Natural killer cell (primary cell): ENCODE results near the gene FGF12. TPM values are rescaled to one million over a fixed set of nuclear protein-coding genes. Genes with fewer than 3 reads are reported as not detected.

Source experiments
- ATAC-seq, 3 donors: fragments of 150-1000 bp in 2 of 3; fragments of 200-7000 bp in 1 of 3; cut with Tn5 transposase; 1 replicate in 1 of 3; 2 replicates in 2 of 3; pipeline ENCODE4 v1.10.0; 2021; ENCODE audit warnings: mild to moderate bottlenecking in 2 of 3, moderate library complexity in 2 of 3
- DNase-seq, 2 donors: peaks; one replicate each; pipeline versions ENCODE4 v3.0.0 to v3.0.0-alpha.2; 2013 to 2021; ENCODE audit warnings: mixed read lengths in 1 of 2
- H3K27ac ChIP-seq: one replicate; pipeline ENCODE4 v1.5.1; 2013; ENCODE audit warnings: mild to moderate bottlenecking, low read length
- H3K27me3 ChIP-seq: one replicate; pipeline ENCODE4 v1.6.1; 2013; ENCODE audit warnings: low read length; ENCODE audit not compliant: control insufficient read depth, insufficient read depth
- H3K36me3 ChIP-seq: one replicate; pipeline ENCODE4 v1.6.1; 2013; ENCODE audit warnings: low read length; ENCODE audit not compliant: control insufficient read depth, insufficient read depth
- H3K4me1 ChIP-seq: one replicate; pipeline ENCODE4 v1.6.1; 2013; ENCODE audit warnings: low read length; ENCODE audit not compliant: control insufficient read depth, insufficient read depth
- H3K4me3 ChIP-seq: one replicate; pipeline ENCODE4 v1.5.1; 2013; ENCODE audit warnings: low read length
- H3K9me3 ChIP-seq: one replicate; pipeline ENCODE4 v1.6.1; 2013; ENCODE audit warnings: low read length; ENCODE audit not compliant: control insufficient read depth, insufficient read depth
- H3K27ac Mint-ChIP-seq, 2 donors: one replicate each; pipeline ENCODE4 v1.8.0; 2022; ENCODE audit warnings: mild to moderate bottlenecking in 2 of 2, mixed read lengths in 2 of 2, moderate library complexity in 1 of 2
- H3K27me3 Mint-ChIP-seq, 2 donors: one replicate each; pipeline ENCODE4 v1.8.0; 2022; ENCODE audit warnings: low read depth in 2 of 2, mixed read lengths in 2 of 2
- H3K36me3 Mint-ChIP-seq: one replicate; pipeline ENCODE4 v1.8.0; 2022; ENCODE audit warnings: mixed read lengths
- H3K4me1 Mint-ChIP-seq, 2 donors: one replicate each; pipeline ENCODE4 v1.8.0; 2022; ENCODE audit warnings: mixed read lengths in 2 of 2
- H3K4me3 Mint-ChIP-seq: one replicate; pipeline ENCODE4 v1.8.0; 2022; ENCODE audit warnings: mild to moderate bottlenecking, moderate library complexity, mixed read lengths
- H3K9me3 Mint-ChIP-seq, 2 donors: one replicate each; pipeline ENCODE4 v1.8.0; 2022; ENCODE audit warnings: mixed read lengths in 2 of 2
- WGBS: methylation state at CpG from one replicate; pipeline ENCODE4 v1.1.7; 2013; ENCODE audit warnings: missing lambda C conversion rate; ENCODE audit not compliant: insufficient coverage; 5-methylcytosine and 5-hydroxymethylcytosine counted together
- intact Hi-C: fragments of 100-400 bp; cut with micrococcal nuclease; formaldehyde crosslinking; loops from one replicate; pipeline ENCODE4 v1.14.2; 2022
- total RNA-seq, 4 donors: library from RNA; stranded (reverse); fragments of 120-200 nt in 1 of 4; gene quantifications; one replicate each; pipeline versions ENCODE4 v1.2.3 to v1.2.4, GENCODE V29; 2013 to 2022
- TF ChIP-seq, protein P1 (sequence below): fragments of 200-600 bp; IDR thresholded peaks from one replicate; pipeline ENCODE4 v1.8.0; 2022; ENCODE audit warnings: antibody characterized with exemption

Gene FGF12
- total RNA-seq, 3 donors from 2014 or later (not counting 1 experiment from before 2014, with no cell fraction given): not detected

GRCh38 chr3:192186045-192186444 is 541.3 kb downstream of the FGF12 start:
- Mint-ChIP-seq H3K4me3 (no peak overlapping the region), H3K27ac (no peak overlapping the region), H3K9me3 (peaks cover 2 to 8% of the 10 kb centered on the region in 2 donors), H3K4me1 (no peaks in the 10 kb centered on the region), H3K27me3 (no peaks in the 10 kb centered on the region), H3K36me3 (no peaks in the 10 kb centered on the region)
- TF ChIP-seq, protein P1, sequence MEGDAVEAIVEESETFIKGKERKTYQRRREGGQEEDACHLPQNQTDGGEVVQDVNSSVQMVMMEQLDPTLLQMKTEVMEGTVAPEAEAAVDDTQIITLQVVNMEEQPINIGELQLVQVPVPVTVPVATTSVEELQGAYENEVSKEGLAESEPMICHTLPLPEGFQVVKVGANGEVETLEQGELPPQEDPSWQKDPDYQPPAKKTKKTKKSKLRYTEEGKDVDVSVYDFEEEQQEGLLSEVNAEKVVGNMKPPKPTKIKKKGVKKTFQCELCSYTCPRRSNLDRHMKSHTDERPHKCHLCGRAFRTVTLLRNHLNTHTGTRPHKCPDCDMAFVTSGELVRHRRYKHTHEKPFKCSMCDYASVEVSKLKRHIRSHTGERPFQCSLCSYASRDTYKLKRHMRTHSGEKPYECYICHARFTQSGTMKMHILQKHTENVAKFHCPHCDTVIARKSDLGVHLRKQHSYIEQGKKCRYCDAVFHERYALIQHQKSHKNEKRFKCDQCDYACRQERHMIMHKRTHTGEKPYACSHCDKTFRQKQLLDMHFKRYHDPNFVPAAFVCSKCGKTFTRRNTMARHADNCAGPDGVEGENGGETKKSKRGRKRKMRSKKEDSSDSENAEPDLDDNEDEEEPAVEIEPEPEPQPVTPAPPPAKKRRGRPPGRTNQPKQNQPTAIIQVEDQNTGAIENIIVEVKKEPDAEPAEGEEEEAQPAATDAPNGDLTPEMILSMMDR: no peak
- Histone ChIP-seq H3K4me3 (no peak overlapping the region), H3K27me3 (no peaks in the 10 kb centered on the region), H3K36me3 (no peaks in the 10 kb centered on the region), H3K27ac (no peak overlapping the region), H3K9me3 (no peaks in the 10 kb centered on the region), H3K4me1 (no peaks in the 10 kb centered on the region)
- 83% methylated on average over 2 of the region's 2 CpGs for whole genome bisulfite sequencing
- intact Hi-C loops: no loop called here
- no peak for DNase-seq
- no peak for ATAC-seq

GRCh38 chr3:192183109-192183508 is 544.2 kb downstream of the FGF12 start:
- H3K27me3 Mint-ChIP-seq: no peaks in the 10 kb centered on the region
- DNase-seq (no peak), ATAC-seq (no peak)
- TF ChIP-seq, protein P1: no peak
- H3K36me3 ChIP-seq: no peaks in the 10 kb centered on the region
- H3K36me3 Mint-ChIP-seq: no peaks in the 10 kb centered on the region
- no peaks in the 10 kb centered on the region for H3K9me3 ChIP-seq
- no peak overlapping the region for H3K4me3 Mint-ChIP-seq
- intact Hi-C loops: no loop called here
- no peaks in the 10 kb centered on the region for H3K27me3 ChIP-seq
- H3K4me3 ChIP-seq: no peak overlapping the region
- H3K27ac ChIP-seq: no peak overlapping the region
- H3K9me3 Mint-ChIP-seq: peaks cover 2 to 6% of the 10 kb centered on the region in 2 donors
- H3K27ac Mint-ChIP-seq: no peak overlapping the region
- no peaks in the 10 kb centered on the region for H3K4me1 Mint-ChIP-seq
- H3K4me1 ChIP-seq: no peaks in the 10 kb centered on the region
- WGBS: 56% methylated on average over 3 of the region's 3 CpGs

GRCh38 chr3:192181151-192181550 is 546.2 kb downstream of the FGF12 start:
- H3K9me3 Mint-ChIP-seq: peaks cover 4% of the 10 kb centered on the region in 2 donors
- no peaks in the 10 kb centered on the region for H3K27me3 ChIP-seq
- TF ChIP-seq, protein P1: no peak
- no peaks in the 10 kb centered on the region for H3K4me1 Mint-ChIP-seq
- no peaks in the 10 kb centered on the region for H3K36me3 ChIP-seq
- no peak overlapping the region for H3K4me3 Mint-ChIP-seq
- H3K4me1 ChIP-seq: no peaks in the 10 kb centered on the region
- ATAC-seq: no peak
- no peaks in the 10 kb centered on the region for H3K36me3 Mint-ChIP-seq
- H3K27me3 Mint-ChIP-seq: no peaks in the 10 kb centered on the region
- WGBS: 85% methylated on average over 3 of the region's 4 CpGs
- no peaks in the 10 kb centered on the region for H3K9me3 ChIP-seq
- DNase-seq: no peak
- no peak overlapping the region for H3K4me3 ChIP-seq
- H3K27ac Mint-ChIP-seq: no peak overlapping the region
- intact Hi-C loops: no loop called here
- H3K27ac ChIP-seq: no peak overlapping the region

GRCh38 chr3:192177383-192177782 is 550.0 kb downstream of the FGF12 start:
- Histone ChIP-seq H3K36me3 (no peaks in the 10 kb centered on the region), H3K4me1 (no peaks in the 10 kb centered on the region), H3K27me3 (no peaks in the 10 kb centered on the region), H3K4me3 (no peak overlapping the region), H3K9me3 (no peaks in the 10 kb centered on the region), H3K27ac (no peak overlapping the region)
- intact Hi-C loops: no loop called here
- H3K9me3 Mint-ChIP-seq: peaks cover 4 to 9% of the 10 kb centered on the region in 2 donors
- TF ChIP-seq, protein P1: no peak
- WGBS: 68% methylated on average over 2 of the region's 3 CpGs
- ATAC-seq: no peak
- H3K27me3 Mint-ChIP-seq: no peaks in the 10 kb centered on the region
- DNase-seq: no peak
- no peak overlapping the region for H3K4me3 Mint-ChIP-seq
- H3K4me1 Mint-ChIP-seq: no peaks in the 10 kb centered on the region
- no peaks in the 10 kb centered on the region for H3K36me3 Mint-ChIP-seq
- H3K27ac Mint-ChIP-seq: no peak overlapping the region
